H7 (cell line): ENCODE measurements around the gene ZNF823. TPM values are rescaled to one million over a fixed set of nuclear protein-coding genes. Genes with fewer than 3 reads are reported as not detected.

ENCODE experiments used
- DNase-seq: peaks from one replicate; pipeline ENCODE4 v3.0.0; 2012
- H3K27me3 ChIP-seq: 2 replicates; pipeline ENCODE4 v1.6.0; 2011; ENCODE audit warnings: mild to moderate bottlenecking, low read length; ENCODE audit not compliant: control insufficient read depth, insufficient read depth
- H3K36me3 ChIP-seq: replicated peaks from 2 replicates; pipeline ENCODE4 v1.5.1; 2011; ENCODE audit warnings: low read length; ENCODE audit not compliant: control insufficient read depth, insufficient read depth
- H3K4me3 ChIP-seq: 2 replicates; pipeline ENCODE4 v1.5.1; 2011; ENCODE audit warnings: low read depth, mild to moderate bottlenecking, control low read depth, low read length, moderate library complexity; ENCODE audit not compliant: insufficient read depth
- total RNA-seq: library from RNA; depleted of rRNA; stranded (reverse); fragments of >200 nt; shearing (Covaris generic); gene quantifications from 2 replicates; pipeline ENCODE4 v1.2.3, GENCODE V29; 2014

Gene ZNF823
- total RNA-seq, 1 experiment from 2014 or later = not detected

GRCh38 chr19:11759805-11760204 lies 21.1 kb upstream of the ZNF823 start:
- Histone ChIP-seq H3K27me3 (no peaks in the 10 kb centered on the region), H3K4me3 (no peak overlapping the region), H3K36me3 (no peaks in the 10 kb centered on the region)
- no peak for DNase-seq

GRCh38 chr19:11756965-11757364 lies 18.2 kb upstream of the ZNF823 start:
- Histone ChIP-seq H3K27me3 (no peaks in the 10 kb centered on the region), H3K36me3 (no peaks in the 10 kb centered on the region), H3K4me3 (no peak overlapping the region)
- DNase-seq = no peak

GRCh38 chr19:11754663-11755062 lies 15.9 kb upstream of the ZNF823 start:
- H3K27me3 ChIP-seq = no peaks in the 10 kb centered on the region
- H3K4me3 ChIP-seq = no peak overlapping the region
- DNase-seq = no peak
- H3K36me3 ChIP-seq = no peaks in the 10 kb centered on the region

- no peaks in the 10 kb centered on the region for H3K27me3 ChIP-seq
- H3K4me3 ChIP-seq = no peak overlapping the region
- DNase-seq = no peak
- H3K36me3 ChIP-seq = no peaks in the 10 kb centered on the region
Measured at GRCh38 chr19:11752244-11752736, 13.5 kb upstream of the ZNF823 start.

- DNase-seq = no peak
- Histone ChIP-seq H3K36me3 (no peaks in the 10 kb centered on the region), H3K4me3 (no peak overlapping the region), H3K27me3 (no peaks in the 10 kb centered on the region)
Measured at GRCh38 chr19:11749751-11750150, 11.0 kb upstream of the ZNF823 start.

- DNase-seq = no peak
- Histone ChIP-seq H3K27me3 (no peaks in the 10 kb centered on the region), H3K36me3 (no peaks in the 10 kb centered on the region), H3K4me3 (no peak overlapping the region)
Measured at GRCh38 chr19:11747277-11747676, 8.5 kb upstream of the ZNF823 start.

GRCh38 chr19:11745869-11746268 lies 7.1 kb upstream of the ZNF823 start:
- no peaks in the 10 kb centered on the region for H3K27me3 ChIP-seq
- H3K4me3 ChIP-seq = no peak overlapping the region
- no peak for DNase-seq
- no peaks in the 10 kb centered on the region for H3K36me3 ChIP-seq

GRCh38 chr19:11737964-11738745 lies 591 bp downstream of the ZNF823 start:
- H3K4me3 ChIP-seq = peak overlapping the region; percentile 63
- H3K36me3 ChIP-seq = no peaks in the 10 kb centered on the region
- H3K27me3 ChIP-seq = peaks cover 17% of the 10 kb centered on the region; the same call in 1 of the 2 replicates
- DNase-seq = peak; percentile 69

- peaks cover 17% of the 10 kb centered on the region; the same call in 1 of the 2 replicates for H3K27me3 ChIP-seq
- H3K4me3 ChIP-seq = no peak overlapping the region
- H3K36me3 ChIP-seq = no peaks in the 10 kb centered on the region
- no peak for DNase-seq
Measured at GRCh38 chr19:11736696-11737095, 2.0 kb downstream of the ZNF823 start.

GRCh38 chr19:11735375-11735774 lies 3.4 kb downstream of the ZNF823 start:
- DNase-seq = no peak
- Histone ChIP-seq H3K27me3 (peaks cover 17% of the 10 kb centered on the region; the same call in 1 of the 2 replicates), H3K36me3 (no peaks in the 10 kb centered on the region), H3K4me3 (no peak overlapping the region)

- DNase-seq = no peak
Measured at GRCh38 chr19:11729586-11729985, 9.2 kb downstream of the ZNF823 start.

GRCh38 chr19:11722414-11722813 lies 16.3 kb downstream of the ZNF823 start:
- H3K36me3 ChIP-seq = peaks cover 4% of the 10 kb centered on the region; the same call in 1 of the 2 replicates
- H3K27me3 ChIP-seq = no peaks in the 10 kb centered on the region
- no peak overlapping the region for H3K4me3 ChIP-seq
- no peak for DNase-seq

More at GRCh38 chr19:11729586-11729985, 9.2 kb downstream of the ZNF823 start:
- H3K27me3 ChIP-seq = no peaks in the 10 kb centered on the region
- no peak overlapping the region for H3K4me3 ChIP-seq
- no peaks in the 10 kb centered on the region for H3K36me3 ChIP-seq

- no peak for DNase-seq
- Histone ChIP-seq H3K4me3 (no peak overlapping the region), H3K36me3 (peaks cover 4% of the 10 kb centered on the region; the same call in 1 of the 2 replicates), H3K27me3 (no peaks in the 10 kb centered on the region)
Measured at GRCh38 chr19:11721681-11722080, 17.1 kb downstream of the ZNF823 start.

GRCh38 chr19:11710313-11710712 lies 28.4 kb downstream of the ZNF823 start:
- H3K4me3 ChIP-seq = no peak overlapping the region
- no peaks in the 10 kb centered on the region for H3K27me3 ChIP-seq
- DNase-seq = no peak
- no peaks in the 10 kb centered on the region for H3K36me3 ChIP-seq

- H3K4me3 ChIP-seq = no peak overlapping the region
- H3K27me3 ChIP-seq = no peaks in the 10 kb centered on the region
- no peaks in the 10 kb centered on the region for H3K36me3 ChIP-seq
- DNase-seq = no peak
Measured at GRCh38 chr19:11708457-11708856, 30.3 kb downstream of the ZNF823 start.
